ENCODE measurements around the gene B3GAT1.

GRCh38 chr11:134360050-134360835 lies 51.8 kb downstream of the B3GAT1 start:
- TF ChIP-seq CTCF (conservative IDR thresholded peaks at IDR 0.05 in 1 of 2, IDR thresholded peaks at IDR 0.05 in 1 of 2; ENCODE audit: extremely low read depth in 1 of 2, insufficient read depth in 1 of 2, low read depth in 1 of 2, low read length in 2 of 2): peak; percentile 72 to 84
- no peak for TF ChIP-seq EZH2 (IDR thresholded peaks at IDR 0.05; ENCODE audit: borderline replicate concordance, low read length)

Measured in mammary epithelial cell (primary cell).